AG08396 (cell line): ENCODE measurements around the gene LAMA2.

Experiments
- DNase-seq: peaks from one replicate; pipeline ENCODE4 v3.0.0; 2012; ENCODE audit warnings: low spot score, mixed read lengths

The LAMA2 gene

DNA sequence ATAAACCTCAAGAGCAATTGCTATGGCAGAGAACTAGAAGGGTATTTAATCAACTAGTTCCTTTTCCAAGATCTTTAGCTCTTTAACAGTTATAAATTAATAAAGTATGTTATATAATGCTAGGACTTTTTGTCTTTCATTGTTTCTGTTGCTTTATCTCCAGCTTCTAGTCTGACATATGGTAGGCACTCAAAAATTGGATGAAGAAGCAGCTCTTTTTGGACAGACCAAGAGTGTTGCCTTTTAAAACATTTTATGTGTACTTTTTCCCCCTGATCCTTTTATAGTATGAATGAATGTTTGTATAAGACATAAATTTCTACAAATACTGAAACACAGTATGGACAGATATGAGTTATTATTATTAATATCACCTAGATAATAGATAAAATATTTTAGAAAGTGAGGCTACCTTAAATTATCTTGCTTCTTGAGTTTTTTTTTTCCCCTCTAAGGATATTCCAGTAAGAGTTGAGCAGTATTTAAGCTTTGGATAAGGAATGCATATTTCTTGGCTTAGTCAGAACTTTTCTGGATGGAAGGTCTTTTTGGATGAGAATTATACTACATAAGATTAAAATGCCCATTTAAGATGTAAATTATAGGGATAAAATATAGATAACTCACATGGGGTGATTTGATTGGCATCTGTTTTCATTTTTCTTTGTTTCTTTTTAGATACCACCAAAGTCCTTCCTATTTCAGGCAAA is 16.6 kb downstream of the LAMA2 start:
- peak; percentile 18 for DNase-seq

DNA sequence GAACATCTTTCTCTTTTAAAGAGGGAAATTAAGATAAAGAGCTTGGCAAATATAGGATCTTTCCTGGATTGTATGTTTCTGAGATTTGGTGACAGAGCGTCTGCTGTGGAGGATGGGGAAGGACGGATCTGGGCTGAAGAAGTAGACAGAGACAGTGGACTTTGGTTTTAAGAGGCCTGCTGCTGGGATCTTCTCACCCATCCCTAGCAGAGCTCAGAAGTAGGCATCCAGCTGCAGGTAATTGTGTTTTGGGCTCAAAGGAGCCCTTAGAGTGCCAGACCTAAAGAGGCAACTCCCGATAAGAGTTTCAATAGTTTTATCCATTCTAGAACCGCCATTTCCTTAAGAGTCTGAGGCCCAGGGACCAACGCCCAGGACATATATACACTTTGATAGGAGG is 20.8 kb downstream of the LAMA2 start:
- DNase-seq = no peak

GRCh38 chr6:128914051-128914450 is 31.1 kb downstream of the LAMA2 start:
- DNase-seq = no peak

DNA sequence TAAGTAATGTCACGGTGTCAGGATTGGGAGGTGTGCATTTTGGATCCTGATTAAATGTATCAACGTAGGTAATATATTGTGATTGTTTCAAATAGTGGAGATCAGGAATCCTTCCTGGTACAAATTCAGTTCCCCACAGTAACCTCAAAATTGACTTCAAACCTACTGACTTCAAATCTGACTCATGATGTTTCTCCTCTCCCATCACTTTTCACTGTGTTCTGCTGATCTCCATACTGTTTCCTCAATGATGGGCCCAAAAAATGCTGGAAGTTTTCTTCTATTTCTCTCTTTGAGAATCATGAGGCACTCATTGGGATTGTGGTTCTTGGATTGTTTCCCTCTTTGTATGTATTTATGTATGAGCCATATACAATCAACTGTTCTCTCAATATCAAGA is 35.9 kb downstream of the LAMA2 start:
- no peak for DNase-seq

- peak; percentile 33 for DNase-seq
Measured at GRCh38 chr6:128919412-128920180, 36.7 kb downstream of the LAMA2 start.

- DNase-seq = no peak
Measured at GRCh38 chr6:128925765-128926164, 42.8 kb downstream of the LAMA2 start.

DNA sequence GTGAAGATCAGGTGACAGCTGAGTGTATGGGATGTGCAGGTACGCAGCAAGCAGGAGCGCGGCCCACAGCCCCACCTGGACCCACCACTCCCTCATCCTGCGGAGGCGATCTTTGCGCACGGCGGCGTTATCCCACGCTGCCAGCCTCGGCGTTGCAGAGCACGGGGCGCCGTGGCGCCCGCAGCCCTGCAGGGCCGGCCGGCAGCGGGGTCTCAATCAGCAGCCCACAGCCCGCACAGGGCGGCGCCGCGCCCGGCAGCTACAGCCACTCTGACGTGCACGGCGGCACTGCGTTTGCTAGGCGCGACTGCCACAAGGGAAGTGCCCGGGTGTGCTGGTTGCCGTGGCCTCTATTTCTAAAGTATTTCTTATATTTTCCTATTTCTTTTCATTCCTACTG is 46.9 kb downstream of the LAMA2 start:
- DNase-seq = no peak

- DNase-seq = no peak
Measured at GRCh38 chr6:128930321-128930720, 47.4 kb downstream of the LAMA2 start.

DNA sequence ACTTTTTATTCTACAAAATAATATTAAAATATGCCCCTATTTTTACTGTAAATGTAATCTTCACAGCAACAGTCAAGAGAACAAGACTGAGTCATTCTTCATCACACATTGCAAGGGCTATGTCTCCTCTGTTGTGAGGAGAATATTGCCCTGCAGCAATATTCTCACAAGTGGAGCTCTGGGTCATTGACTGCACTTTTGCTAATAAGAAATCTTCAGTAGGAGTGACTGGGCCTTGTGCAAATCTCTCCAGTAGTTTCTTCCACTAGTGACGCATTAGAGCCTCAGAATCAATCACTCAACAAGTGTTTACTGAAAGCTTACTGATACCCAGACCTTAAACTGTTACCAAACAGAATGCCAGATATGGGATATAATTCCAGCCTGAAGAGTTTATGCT is 49.1 kb downstream of the LAMA2 start:
- DNase-seq = peak; percentile 40

- no peak for DNase-seq
Measured at GRCh38 chr6:128950864-128951263, 67.9 kb downstream of the LAMA2 start.

DNA sequence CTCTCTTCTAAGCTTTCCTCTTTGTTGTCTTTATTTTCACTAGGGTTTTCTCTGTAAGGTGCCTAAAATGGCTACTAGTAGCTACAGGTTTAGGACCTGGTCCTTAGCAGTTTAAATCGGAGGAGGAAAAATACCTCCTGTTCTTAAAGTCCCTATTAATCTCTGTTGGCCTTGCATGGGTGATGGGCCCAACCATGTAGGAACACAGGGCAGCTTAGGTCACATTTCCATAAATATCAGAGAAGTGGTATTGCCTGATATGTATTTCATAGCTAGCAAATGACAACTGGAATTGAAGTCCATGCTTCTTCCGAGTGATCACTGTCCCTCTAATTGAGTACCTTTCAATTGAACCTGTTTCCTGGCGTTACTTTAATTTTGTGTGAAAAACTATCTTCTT is 70.0 kb downstream of the LAMA2 start:
- no peak for DNase-seq

GRCh38 chr6:128954308-128955043 is 71.5 kb downstream of the LAMA2 start:
- no peak for DNase-seq

DNA sequence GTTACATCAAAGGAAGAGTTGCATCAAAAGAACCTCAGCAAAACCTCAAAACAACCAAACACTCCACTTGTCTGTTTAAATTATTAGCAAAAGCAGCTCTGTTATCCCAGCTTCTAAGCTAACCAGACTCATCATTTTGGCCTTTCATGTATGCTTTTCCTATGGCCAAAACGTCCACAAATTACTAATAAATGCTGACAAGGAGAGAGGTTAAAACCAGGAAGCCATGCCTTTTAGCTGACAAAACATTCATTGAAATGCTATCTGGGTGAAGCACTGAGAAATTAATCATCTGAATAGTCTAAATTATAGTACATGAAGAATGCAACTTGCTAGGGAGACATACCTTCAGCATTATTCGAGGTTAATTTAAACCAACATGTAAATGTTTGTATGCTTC is 80.6 kb downstream of the LAMA2 start:
- peak; percentile 7 for DNase-seq

- DNase-seq = no peak
Measured at GRCh38 chr6:128964233-128964755, 81.4 kb downstream of the LAMA2 start.

GRCh38 chr6:128964771-128965170 is 81.8 kb downstream of the LAMA2 start:
- DNase-seq = no peak

DNA sequence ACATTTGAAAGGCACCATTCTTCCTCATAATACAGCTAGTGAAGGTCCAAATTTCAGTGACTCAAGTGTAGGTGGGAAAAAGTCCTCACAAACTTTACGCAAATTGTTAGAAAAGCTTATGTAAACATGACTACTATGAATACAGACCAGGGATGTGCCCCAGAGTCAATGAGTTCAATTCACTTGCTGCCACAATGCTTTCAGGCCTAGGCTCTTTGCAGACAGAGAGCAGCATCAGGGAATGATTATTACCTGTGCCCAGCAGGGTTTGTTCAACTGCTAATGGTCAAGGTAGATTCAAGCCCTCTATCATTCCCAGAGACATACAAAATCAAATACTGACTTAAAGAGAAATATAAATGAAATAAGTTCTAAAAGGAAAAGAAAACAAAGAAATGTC is 84.0 kb downstream of the LAMA2 start:
- no peak for DNase-seq

GRCh38 chr6:128979071-128979470 is 96.1 kb downstream of the LAMA2 start:
- peak; percentile 5 for DNase-seq

- DNase-seq = no peak
Measured at GRCh38 chr6:128981716-128982115, 98.8 kb downstream of the LAMA2 start.

DNA sequence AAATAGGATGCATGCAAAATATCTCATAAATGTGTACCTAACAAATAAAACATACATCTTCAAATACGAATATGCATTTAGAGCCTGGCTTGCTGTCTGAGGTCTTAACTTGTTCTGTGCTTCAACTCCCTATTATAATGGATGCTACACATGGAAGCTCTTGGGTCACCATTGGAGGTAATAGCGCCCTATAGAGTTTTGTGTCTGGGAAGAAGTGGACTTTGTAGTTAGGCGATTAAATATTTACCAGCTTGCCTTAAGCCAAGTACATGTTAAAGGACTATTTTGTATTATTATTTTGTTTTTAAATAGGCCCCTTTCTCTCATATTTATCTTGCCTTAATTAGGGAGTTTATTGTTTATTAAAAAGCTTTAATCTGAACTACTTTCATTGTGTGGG is 107.4 kb downstream of the LAMA2 start:
- no peak for DNase-seq

DNA sequence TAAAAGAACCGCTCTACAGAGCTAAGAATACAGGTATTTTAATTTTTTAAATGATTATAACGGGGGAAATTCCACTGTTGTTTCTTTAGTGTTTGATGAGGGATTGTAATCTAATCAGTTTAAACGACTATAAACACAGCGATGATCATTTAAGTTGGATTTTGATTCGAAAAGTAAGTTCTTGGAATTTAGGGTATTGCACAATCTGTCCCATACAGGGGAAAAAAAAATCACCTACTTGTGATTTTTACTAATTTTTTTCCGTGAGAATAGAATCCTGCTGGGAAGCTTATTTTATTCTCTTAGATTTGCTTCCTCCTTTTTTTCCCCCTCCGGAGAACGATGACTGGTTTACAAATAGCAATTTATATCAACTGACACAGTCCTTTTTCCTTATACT is 108.0 kb downstream of the LAMA2 start:
- no peak for DNase-seq

DNA sequence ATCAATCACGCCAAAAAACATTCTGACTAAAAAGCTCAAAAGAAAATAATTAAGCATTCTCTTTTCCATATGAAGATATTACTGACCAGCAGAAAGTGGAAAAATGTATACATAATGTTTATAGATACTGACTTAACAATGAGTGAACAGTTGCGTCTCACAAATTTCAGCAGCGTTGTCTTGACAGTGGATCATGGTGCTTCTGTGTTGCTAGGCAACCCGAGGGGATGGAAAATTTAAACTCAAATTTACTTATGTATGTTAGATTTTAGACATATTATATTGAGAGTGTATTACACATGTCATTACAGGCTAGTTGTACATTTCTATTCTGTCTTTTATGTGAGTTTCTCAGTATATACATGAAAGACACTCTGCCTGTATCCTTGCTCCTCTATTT is 110.2 kb downstream of the LAMA2 start:
- DNase-seq = no peak

GRCh38 chr6:128997880-128998279 is 114.9 kb downstream of the LAMA2 start:
- no peak for DNase-seq
